ENCODE results near the gene CCL17. TPM values are rescaled to one million over a fixed set of nuclear protein-coding genes. Genes with fewer than 3 reads are reported as not detected.
"Not testable (repeated sequence)": the region's sequence is repeated elsewhere in the genome, so short reads cannot be mapped to it uniquely, and the experiment has no call there.

CCL17 gene
- total RNA-seq, 2 donors from 2014 or later = not detected

- no peaks in the 10 kb centered on the region for H3K9me3 ChIP-seq
- peak overlapping the region; percentile 90 for H3K27ac ChIP-seq
- 18% methylated on average over 9 of the region's 9 CpGs for WGBS
- peak overlapping the region; percentile 52 to 53 for H3K4me3 ChIP-seq
- no peaks in the 10 kb centered on the region for H3K36me3 ChIP-seq
- TF ChIP-seq CTCF (IDR thresholded peaks at IDR 0.05) (no peak), POLR2AphosphoS5 (IDR thresholded peaks at IDR 0.05) (no peak), POLR2A (IDR thresholded peaks at IDR 0.05) (no peak)
- intact Hi-C loops (cut with DNase I) = loop anchor here (5.0 kb wide), 1 partner anchor 56 kb away; no protein-coding TSS in a partner anchor
- no peak for DNase-seq (ENCODE audit: low spot score)
- H3K4me1 ChIP-seq (replicated peaks) = peaks cover 7% of the 10 kb centered on the region
- H3K27me3 ChIP-seq (replicated peaks; ENCODE audit: insufficient read depth) = no peaks in the 10 kb centered on the region
These were observed 31.2 kb upstream of the CCL17 start for GRCh38 chr16:57373117-57373947.

- H3K4me1 ChIP-seq (replicated peaks) = peaks cover 7% of the 10 kb centered on the region
- 10% methylated on average over 9 of the region's 9 CpGs for WGBS
- H3K27me3 ChIP-seq (replicated peaks; ENCODE audit: insufficient read depth) = no peaks in the 10 kb centered on the region
- intact Hi-C loops (cut with DNase I) = loop anchor here (5.0 kb wide), 1 partner anchor 57 kb away; no protein-coding TSS in a partner anchor
- no peaks in the 10 kb centered on the region for H3K9me3 ChIP-seq
- TF ChIP-seq CTCF (IDR thresholded peaks at IDR 0.05) = no peak
- TF ChIP-seq POLR2A (IDR thresholded peaks at IDR 0.05) = peak; percentile 45
- peak; percentile 45 for TF ChIP-seq POLR2AphosphoS5 (IDR thresholded peaks at IDR 0.05)
- no peaks in the 10 kb centered on the region for H3K36me3 ChIP-seq
- H3K27ac ChIP-seq = peak overlapping the region; percentile 90
- DNase-seq (ENCODE audit: low spot score) = peak; percentile 46
- H3K4me3 ChIP-seq = peak overlapping the region; percentile 52 to 53
These were observed 30.5 kb upstream of the CCL17 start for GRCh38 chr16:57374067-57374534.

- H3K4me1 ChIP-seq (replicated peaks) = not testable (repeated sequence)
- 75% methylated on average over 8 of the region's 8 CpGs for WGBS
- H3K27ac ChIP-seq = peak overlapping the region; percentile 90
These were observed 29.6 kb upstream of the CCL17 start for GRCh38 chr16:57374925-57375465.

GRCh38 chr16:57376313-57376818, 28.2 kb upstream of the CCL17 start:
- no peaks in the 10 kb centered on the region for H3K9me3 ChIP-seq
- no peaks in the 10 kb centered on the region for H3K36me3 ChIP-seq
- no peak overlapping the region for H3K4me3 ChIP-seq
- no peak for TF ChIP-seq CTCF (IDR thresholded peaks at IDR 0.05)
- TF ChIP-seq POLR2A (IDR thresholded peaks at IDR 0.05) = no peak
- H3K27ac ChIP-seq = peak overlapping the region in 1 of 2 donors; percentile 90
- no peak for DNase-seq (ENCODE audit: low spot score)
- WGBS = 90% methylated on average over 3 of the region's 3 CpGs
- peaks cover 7% of the 10 kb centered on the region for H3K4me1 ChIP-seq (replicated peaks)
- intact Hi-C loops (cut with DNase I) = loop anchor here (5.0 kb wide), 1 partner anchor 41 kb away; no protein-coding TSS in a partner anchor
- no peaks in the 10 kb centered on the region for H3K27me3 ChIP-seq (replicated peaks; ENCODE audit: insufficient read depth)

More at GRCh38 chr16:57374925-57375465, 29.6 kb upstream of the CCL17 start:
- intact Hi-C loops (cut with DNase I) = loop anchor here (5.0 kb wide), 2 partner anchors 42 to 58 kb away; no protein-coding TSS in a partner anchor
- not testable (repeated sequence) for H3K4me3 ChIP-seq; DNase-seq (ENCODE audit: low spot score); H3K9me3 ChIP-seq; H3K27me3 ChIP-seq (replicated peaks; ENCODE audit: insufficient read depth); H3K36me3 ChIP-seq

- Histone ChIP-seq H3K4me1 (replicated peaks) (peaks cover 3% of the 10 kb centered on the region), H3K27ac (peak overlapping the region; percentile 35), H3K36me3 (no peaks in the 10 kb centered on the region), H3K4me3 (no peak overlapping the region), H3K27me3 (replicated peaks; ENCODE audit: insufficient read depth) (no peaks in the 10 kb centered on the region), H3K9me3 (no peaks in the 10 kb centered on the region)
- DNase-seq (ENCODE audit: low spot score) = no peak
- intact Hi-C loops (cut with DNase I) = loop anchor here (5.0 kb wide), 1 partner anchor 40 kb away; no protein-coding TSS in a partner anchor
- TF ChIP-seq POLR2AphosphoS5 (IDR thresholded peaks at IDR 0.05) (no peak), POLR2A (IDR thresholded peaks at IDR 0.05) (no peak), CTCF (IDR thresholded peaks at IDR 0.05) (peak in 1 of 4 experiments; percentile 18)
- 15% methylated on average over 5 of the region's 5 CpGs for WGBS
These were observed 27.3 kb upstream of the CCL17 start for GRCh38 chr16:57377080-57377841.

Data from prostate gland (tissue), 2 donors.